Measurements from ENCODE around the gene MYMX.
A peak's percentile ranks its signal among the peaks of the same experiment; 100 is the strongest.

The MYMX gene

DNA sequence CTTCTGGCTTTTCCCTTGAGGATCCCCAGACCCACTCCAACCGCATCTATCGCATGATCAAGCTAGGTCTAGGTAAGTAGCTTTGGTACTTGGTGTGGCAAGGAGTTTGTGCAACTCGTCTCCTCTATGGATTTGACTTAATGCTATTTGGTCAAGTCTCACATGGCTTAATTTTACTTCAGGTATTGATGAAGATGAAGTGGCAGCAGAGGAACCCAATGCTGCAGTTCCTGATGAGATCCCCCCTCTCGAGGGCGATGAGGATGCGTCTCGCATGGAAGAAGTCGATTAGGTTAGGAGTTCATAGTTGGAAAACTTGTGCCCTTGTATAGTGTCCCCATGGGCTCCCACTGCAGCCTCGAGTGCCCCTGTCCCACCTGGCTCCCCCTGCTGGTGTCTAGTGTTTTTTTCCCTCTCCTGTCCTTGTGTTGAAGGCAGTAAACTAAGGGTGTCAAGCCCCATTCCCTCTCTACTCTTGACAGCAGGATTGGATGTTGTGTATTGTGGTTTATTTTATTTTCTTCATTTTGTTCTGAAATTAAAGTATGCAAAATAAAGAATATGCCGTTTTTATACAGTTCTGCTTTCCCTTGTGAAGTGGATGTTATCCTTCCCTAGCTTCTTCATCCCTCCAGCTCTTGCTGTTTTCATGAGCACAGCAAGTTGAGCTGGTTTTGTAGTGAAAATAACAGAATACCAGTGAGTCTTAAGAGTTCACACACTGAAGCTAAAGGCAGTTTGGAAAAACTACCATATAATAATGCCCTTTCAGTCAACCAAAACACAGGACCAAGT lies 36.8 kb downstream of the MYMX start:
- DNase-seq, result peak; percentile 87

DNA sequence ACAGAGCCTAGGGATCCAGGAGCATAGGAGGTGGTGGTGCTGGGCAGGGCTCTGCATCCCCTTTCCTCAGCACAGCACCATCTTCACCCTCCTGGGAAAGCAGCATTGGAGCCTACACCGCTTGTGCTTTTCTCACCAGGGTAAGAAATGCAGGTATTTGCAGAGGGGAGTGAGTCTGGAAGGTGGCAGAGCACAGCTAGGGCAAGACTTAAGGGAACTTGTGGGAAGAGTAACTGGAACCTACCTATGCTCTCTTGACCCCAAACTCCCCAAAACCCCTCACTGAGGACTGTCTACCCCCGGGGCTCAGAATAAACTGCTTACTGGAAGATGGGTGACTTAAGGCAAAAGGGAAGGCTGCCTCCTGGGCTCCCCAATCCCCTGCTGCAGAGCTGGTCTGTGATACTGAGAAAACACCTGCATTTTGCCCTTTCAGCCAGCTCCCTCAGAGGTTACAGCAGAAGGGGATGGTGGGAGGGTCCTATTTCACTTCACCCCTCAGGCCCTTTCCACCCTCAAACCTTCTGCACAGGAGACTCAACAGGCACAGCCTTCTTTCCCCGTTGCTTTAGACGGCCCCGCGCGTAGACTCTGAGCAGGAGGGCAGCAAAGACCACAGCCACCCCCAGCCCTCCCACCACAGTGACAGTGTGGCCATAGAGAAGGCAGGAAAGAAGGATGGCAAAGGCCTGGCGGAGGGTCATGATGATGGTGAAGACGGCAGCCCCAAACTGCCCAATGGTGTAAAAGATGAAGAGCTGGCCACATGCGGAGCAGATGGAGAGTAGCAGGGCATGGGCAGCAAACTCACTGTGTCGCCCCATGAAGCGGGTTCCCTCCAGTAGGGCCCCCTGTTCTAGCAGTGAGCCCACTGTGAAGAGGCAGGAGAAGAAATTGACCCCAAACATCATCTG lies 37.7 kb downstream of the MYMX start:
- peak; percentile 31 for DNase-seq

DNA sequence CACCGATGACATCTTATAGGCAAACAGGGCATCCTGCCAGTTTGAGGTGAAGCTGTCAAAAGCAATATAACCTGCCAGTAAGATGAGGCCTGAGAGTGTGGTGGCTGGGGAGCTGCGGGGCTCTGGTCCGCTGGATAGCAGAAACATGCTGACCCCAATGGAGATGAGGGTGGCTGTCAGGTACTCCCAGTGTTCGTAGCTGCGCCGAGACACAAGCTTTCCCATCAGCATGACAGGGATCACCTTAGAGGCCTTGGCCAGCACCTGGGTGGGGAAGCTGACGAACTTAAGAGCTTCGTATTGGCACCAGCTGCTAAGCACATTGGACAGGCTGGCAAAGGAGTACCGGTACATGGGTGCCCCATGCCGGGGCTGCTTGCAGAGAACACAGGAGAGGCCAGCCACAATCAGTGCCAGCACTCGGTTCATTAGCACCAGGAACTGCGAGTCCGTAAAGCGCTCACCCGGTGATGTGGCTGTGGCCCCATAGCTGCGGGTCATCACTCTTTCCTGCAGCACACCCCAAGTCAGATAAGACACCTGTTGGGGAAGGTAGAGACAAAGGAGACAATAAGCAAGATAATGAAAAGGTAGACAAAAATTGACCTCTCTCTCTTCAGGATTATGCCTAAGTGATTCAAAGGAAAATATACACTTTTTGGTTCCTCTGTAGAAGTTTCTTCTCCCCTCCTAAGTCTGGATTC lies 38.5 kb downstream of the MYMX start:
- peak; percentile 46 for DNase-seq

DNA sequence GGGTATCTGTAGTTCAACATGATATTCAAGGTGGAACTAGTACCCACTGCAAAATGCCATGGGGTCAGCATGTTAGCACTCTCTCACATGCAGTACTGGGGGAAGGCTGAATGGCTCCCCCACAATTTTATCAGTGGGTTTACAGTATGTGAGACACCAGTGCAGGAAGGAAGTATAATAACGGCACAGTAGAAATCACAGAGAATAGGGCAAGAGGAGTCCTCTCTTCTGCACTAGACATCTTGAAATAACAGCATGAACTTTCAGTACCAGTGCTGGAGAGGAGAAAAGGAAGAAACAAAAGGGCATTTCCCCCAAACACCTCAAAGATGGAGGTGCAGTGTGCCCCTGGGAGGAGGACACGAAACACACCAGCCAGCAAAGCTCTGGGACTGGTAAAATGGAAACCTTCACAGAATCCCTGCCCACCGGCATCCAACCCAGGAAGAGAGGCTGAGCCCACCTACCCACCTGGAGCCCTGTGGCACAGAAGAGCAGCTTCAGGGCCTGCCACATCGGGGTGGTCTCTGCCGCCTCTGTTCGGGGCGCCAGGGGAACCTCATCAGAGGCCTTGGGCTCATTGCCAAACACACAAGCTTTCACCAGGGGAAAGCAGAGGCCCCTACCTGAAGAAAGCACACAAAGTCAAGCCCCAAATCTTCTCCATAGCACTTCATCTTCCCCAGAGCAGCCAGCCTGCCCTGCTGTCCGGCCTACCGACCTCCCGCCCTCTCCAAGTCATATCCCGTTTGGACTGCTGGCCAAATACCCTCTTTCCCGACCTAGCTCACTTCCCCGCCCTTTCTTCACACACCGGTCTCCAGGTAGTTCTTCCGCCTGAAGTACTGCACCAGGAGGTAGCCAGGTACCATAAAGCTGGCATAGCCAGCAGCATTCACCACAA lies 39.4 kb downstream of the MYMX start:
- peak; percentile 59 for DNase-seq

DNA sequence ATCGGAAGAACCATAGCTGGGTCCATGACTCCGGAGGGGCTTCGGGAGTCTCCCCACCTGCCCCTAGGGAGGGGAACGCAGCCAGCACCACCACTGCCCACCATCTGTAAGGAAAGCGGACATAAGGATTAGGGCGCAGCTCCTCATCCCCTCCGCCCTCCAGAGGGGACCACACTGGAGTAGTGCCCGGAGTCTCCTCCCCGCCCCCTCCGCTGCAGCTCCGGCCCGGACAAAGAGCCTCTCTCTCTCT lies 40.0 kb downstream of the MYMX start:
- no peak for DNase-seq

DNA sequence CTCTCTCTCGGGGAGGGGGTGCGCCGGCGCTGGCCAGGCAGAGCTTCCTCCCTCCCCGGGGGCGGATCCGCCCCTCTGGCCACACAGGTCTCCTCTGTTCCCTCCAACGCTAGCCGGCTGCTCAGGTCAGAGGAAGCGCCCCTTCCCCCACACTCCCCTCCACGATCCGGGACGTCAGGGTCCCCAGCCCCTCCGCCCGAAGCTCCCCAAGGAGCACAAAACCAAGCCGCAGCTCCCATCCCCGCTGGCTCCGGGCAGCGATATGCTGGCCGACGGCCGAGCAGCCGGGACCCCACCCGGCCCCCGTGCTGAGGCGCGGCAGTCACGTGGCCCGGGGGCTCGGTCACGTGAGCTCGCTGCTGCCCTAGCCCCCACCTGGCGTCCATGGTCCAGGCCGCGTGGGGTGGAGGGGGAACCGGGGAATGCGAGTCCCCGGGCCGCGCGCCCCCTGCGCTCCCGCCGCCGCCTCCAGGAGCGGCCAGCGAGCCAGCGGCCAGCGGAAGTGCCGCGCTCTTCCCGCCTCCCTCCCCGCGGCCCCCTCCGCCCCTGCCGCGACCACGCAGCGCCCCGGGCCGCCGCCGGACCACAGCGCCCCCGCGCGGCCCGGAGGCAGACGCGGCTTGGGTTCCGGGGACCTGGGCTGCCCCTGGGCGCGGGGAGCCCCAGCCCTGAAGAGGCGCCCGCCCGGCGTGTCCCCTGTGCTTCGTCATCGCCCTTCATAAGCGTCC lies 40.5 kb downstream of the MYMX start, which contains the start of gene SLC35B2:
SLC35B2 (minus strand) TSS at position 504 of the 728 bp plus-strand sequence; CDS start at position 386, 118 bp downstream.
- peak; percentile 85 for DNase-seq

DNA sequence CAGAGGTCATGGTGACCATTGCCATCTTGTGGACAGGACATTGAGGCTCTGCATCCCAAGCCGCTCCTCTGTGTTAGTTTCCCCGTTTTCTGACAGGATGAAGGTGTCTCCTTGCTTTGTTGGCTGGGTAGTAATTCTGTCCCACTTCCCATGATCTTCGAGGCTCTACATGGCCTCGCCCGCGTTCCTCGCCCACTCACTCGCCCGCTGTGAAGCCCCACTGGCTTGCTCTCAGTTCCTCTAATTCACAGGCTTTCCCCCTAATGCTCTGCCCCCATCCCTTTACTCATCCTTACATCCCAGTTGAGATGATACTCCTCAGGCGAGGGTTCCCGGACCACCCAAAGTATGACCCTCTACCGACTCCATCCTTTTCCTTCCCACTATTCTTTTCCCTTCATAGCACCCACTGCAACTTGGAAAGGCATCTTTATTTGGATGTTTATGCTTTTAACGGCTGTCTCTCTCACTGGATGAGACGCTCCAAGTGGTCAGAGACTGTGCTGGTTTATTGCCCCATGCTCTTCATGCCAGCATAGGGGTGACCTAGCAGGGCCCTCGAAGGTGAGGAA lies 41.1 kb downstream of the MYMX start:
- DNase-seq, result no peak

DNA sequence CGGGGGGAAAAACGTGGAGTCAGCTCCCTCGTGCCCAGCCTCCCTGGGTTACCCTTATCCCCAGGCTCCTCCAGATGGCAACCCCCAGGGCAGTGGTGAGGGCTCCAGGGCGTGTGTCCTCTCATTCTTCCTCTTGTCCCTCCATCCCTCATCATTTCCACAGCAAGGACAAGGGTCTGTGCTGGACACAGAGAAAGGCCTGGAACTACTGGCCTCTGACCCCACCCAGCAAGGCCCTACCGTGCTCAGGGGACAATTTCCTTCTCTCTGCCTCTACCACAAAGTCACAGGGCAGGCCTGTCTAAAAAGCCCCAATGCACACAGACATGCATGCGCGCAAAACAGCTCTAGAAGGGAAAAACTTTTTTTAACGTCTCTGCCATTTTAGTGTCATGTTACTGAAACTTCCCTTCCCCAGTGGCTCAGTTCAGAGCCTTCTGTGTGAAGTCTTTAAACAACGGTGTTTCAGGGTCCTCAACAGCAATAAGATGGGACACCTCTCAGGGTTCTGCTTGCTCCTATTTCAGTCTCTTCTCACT lies 41.7 kb downstream of the MYMX start:
- no peak for DNase-seq

DNA sequence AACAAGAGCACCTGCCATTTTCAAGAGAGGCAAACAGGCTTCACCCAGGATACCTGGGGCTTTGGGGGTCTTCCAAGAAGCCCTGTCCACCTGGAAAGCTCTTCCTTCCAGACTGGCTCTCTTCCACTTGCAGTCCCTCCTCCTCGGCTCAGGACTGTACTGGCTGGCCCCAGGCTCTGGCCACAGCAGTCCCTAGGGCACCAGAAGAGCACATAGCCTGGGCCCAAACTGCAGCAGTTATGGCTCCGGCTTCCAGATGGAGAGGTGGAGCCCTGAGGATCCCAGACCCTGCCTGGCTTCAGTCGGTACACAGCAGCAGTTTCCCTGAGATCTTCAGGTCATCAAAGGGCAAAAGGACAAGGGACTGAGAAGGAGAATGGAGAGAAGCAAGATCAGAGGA lies 42.2 kb downstream of the MYMX start:
- DNase-seq, result no peak

DNA sequence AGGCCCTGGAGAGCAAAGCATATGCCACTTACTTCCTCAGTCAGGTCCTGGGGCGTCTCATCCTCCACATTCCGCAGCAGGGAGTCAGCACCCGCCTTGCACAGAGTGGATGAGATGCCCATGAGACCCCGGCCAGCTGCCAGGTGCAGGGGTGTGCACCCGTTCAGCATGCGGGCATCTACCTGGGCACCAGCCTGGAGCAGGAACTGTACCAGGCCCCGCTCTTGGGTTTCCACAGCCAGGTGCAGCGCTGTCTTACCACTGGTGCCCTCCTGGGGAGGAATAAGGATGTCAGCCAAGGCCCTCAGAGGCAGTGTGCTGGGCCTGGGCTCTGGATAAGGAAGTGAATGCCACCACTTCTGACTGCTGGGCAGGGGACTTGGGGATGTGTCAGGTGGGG lies 43.3 kb downstream of the MYMX start:
- DNase-seq, result no peak

DNA sequence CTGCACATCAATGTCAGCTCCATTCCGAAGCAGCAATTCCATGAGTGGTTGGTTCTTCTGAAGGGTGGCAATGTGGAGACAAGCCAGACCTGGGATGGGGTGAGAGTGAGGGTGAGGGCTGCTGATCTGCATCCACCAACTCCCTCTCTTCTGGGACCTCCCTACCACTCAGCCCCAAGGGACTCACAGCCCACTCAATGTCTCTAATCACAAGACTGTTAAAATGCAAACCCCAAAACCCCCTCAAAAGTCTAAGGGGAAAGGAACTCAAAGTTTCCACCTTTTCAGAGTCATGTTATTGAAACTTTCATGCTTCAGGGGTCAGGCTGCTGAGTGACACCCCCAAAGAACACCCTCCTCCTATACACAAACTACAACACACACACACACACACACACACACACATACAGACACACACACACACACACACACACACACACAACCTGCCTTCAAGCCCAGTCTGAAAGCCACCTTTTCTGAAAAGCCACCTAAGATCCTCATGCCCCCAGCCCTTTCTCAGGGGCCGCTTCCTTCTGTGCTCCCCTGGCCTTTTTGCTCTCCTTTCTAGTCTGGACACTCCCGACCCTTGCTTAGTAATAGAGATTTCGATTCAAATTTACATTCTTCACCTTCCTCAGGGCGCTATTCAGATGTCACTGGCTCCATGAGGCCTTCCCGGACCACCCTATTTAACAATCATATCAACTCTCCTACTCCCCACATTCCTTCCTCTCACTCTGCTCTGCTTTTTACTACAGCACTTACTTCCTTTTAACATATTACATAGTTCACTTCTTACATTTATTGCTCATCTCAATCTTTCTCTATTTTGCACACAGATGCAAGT lies 43.9 kb downstream of the MYMX start:
- no peak for DNase-seq

DNA sequence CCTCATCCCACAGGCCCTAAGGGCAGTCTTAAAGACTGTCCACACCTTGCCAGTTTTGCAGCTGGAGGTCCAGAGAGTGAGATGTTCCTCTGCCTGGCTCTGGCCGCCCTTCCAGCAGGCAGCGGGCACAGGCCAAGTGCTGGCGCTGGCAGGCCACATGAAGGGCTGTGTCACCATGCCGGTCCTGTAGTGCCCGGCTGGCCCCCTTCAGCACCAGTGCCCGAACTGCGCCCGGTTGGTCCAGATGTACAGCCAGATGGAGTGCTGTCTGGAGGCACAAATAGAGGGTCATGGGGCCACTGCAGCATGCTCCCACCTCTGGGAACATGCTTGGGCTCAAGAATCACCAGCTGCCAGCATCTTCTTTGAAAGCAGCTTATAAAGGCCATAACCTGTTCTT lies 44.9 kb downstream of the MYMX start:
- DNase-seq, result no peak

DNA sequence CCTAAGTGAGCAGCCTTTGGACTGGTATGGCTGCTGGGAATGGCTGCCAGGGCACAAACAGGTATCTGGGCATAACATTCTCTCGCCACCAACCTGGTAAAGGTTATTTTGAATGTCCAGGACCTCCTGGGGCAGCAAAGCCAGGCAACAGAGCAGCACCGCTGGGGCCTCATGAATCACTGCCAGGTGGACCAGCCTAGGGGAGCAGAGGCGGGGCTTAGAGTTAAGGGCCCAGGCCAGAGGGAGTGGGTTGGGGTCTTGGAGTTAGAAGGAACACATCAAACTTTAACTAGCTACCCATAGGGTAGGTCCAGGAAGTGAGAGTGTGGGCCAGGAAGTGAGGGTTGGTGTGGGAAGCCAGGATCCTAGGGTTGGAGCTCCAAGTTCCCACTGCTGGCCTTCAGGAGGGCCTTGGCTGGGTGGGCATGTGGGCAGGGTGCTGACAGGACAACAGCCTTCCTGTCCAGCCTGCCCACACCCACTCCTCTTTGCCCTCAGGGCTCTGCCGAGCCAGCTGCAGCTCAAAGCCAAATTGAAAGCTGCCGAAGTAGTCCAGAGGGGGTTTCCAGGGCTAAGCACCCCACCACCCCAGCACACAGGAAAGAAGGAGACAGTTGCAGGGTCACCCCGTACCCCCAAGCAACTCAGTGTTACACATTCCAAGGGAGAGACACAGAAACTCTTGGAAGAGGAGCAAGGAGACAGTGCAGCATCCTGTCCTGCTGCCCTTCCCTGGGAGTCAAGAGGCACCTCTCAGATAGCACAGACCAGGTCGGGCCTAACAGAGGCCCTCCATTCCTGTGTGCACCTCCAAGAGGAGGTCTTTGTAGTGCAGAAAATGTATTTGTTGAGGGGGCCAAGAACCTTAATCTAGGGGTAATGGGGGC lies 46.0 kb downstream of the MYMX start:
- no peak for DNase-seq

DNA sequence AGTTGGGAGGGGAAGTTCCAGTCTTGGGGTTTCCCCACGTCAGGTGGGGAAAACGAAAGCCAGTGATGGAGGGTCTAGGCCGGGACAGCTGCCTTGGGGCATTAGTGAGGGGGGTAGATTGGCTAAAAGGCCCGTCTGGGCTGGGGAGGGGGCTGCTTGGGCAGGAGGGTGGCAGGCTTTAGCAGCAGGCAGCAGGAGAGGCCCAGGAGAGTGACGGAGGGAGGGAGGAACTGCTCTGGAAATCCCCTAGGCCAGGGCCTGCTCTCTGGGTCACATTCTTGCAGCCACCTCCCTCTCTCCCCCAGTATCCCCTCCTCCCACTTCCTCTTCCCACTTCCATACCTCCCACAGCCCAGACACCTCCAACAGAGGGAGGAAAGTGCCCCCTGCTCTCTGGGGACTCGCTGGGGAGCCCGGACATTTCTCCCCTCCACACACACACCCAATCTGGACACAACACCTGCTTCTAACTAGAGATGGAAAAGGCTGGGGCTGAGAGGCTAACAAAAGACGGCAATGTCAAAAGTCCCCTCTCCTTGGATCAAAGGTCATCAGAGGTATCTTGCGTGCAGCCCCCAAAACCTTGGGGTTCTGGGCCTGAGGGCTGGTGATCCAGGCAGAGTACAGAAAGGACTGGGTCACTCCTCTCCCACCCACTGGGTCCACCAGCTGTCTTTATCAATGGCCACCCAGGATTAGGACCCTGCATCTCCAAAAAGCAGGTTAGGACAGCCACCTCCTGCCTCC lies 46.8 kb downstream of the MYMX start:
- DNase-seq, result no peak

DNA sequence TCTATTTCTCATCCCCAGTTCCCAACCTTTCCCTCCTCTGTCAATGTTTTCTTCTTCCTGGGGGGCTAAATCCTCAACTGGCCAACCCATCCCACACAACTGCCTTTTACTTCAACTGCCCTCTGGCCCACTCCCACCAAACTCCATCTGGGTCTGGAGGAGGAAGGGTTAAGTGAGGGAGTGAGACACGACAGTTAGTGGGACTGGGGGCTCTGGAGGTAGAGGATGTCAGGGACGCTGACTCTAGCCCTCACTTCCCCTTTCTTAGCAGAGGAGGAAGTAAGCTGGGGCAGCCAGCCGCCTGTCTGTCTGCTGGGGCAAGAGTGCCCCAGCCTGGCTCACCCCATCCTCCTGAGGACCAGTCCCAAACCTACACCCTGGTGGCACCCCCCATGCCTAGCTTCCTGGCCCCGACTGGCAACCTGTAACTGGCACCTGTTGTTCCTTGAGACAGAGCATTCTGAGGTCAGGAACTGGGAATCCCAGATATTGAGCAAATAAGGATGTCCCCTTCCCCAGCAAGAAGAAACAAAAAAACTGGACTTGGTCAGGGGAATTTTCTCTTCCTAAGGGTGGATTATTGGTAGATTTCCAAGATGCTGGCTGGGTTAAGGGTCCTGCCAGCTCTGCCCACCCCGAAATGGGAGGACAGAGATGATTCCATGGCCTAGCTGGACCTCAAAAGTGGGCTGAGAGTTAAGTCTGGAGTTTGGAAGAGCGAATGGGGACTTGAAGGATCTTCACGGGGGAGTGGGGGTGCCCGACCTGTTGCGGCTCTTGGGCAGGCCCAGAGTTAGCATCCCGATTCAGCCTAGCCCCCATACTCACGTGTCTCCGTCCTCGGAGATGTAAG lies 47.7 kb downstream of the MYMX start:
- peak; percentile 91 for DNase-seq

DNA sequence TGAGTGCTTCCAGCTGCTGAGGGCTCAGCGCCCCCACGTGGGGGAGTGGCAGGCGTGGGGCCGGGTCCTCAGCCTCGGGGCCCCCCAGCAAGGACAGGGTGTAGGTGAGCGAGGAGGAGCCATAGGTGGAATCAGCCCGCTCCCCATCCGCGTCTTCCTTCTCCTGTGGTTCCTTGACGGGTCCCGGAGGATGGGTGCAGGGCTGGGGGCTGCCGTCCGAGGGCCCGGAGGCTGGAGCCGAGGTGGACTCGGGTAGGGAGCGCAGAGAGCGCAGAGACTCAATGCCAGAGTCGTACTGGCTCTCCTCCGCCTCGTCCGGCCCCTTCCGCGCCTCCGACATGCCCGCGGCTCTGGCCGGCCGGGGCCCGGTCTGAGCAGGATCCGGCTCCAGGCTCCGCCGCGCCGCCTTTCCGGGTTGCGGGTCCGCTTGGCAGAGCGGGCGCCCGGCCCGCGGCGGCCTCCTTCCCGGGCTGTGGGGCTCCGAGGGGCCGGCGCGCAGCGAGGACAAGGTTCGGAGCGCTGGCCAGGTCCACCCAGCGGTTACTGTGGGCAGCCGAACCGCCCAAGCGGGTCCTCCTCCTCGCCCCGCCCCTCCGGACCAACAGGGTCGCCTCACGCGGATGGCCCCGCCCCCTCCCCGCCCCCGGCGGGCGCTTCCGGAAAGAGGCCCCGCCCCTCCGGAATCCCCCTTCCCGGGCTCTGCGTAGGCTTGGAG lies 48.4 kb downstream of the MYMX start, which contains the start of gene NFKBIE:
NFKBIE (minus strand) TSS at position 545 of the 715 bp plus-strand sequence; CDS start at position 340, 205 bp downstream.
- peak; percentile 92 for DNase-seq
